GM23338 (cell line): ENCODE measurements around the gene SNCA. TPM values are rescaled to one million over a fixed set of nuclear protein-coding genes. Genes with fewer than 3 reads are reported as not detected.
A peak's percentile ranks its signal among the peaks of the same experiment; 100 is the strongest.

Experiments used
- ATAC-seq: fragments of 200-7000 bp; cut with Tn5 transposase; 3 replicates; pipeline ENCODE4 v1.9.1; 2020
- DNase-seq: peaks from one replicate; pipeline ENCODE4 v3.0.0-alpha.2; 2015; ENCODE audit warnings: low spot score
- H2AFZ ChIP-seq: fragments of 200-600 bp; sonication (generic); 2 replicates; pipeline ENCODE4 v1.8.0; 2016; ENCODE audit warnings: antibody characterized with exemption, mild to moderate bottlenecking, moderate library complexity
- H3F3A ChIP-seq: fragments of 200-600 bp; sonication (generic); replicated peaks from 2 replicates; pipeline ENCODE4 v1.8.0; 2017; ENCODE audit warnings: antibody characterized with exemption, mixed run types, low read depth
- H3K27ac ChIP-seq: fragments of 200-600 bp; sonication (generic); 2 replicates; pipeline ENCODE4 v1.6.1; 2016; ENCODE audit warnings: low read depth
- H3K27me3 ChIP-seq: fragments of 200-600 bp; sonication (generic); 2 replicates; pipeline ENCODE4 v1.8.0; 2016; ENCODE audit warnings: mild to moderate bottlenecking, mixed run types, moderate library complexity; ENCODE audit not compliant: insufficient read depth
- H3K36me3 ChIP-seq: fragments of 200-600 bp; sonication (generic); 2 replicates; pipeline ENCODE4 v1.8.0; 2016; ENCODE audit warnings: mild to moderate bottlenecking; ENCODE audit not compliant: insufficient read depth
- H3K4me1 ChIP-seq: fragments of 200-600 bp; sonication (generic); 2 replicates; pipeline ENCODE4 v1.8.0; 2016; ENCODE audit warnings: mild to moderate bottlenecking, moderate library complexity; ENCODE audit not compliant: insufficient read depth
- H3K4me2 ChIP-seq: fragments of 200-600 bp; sonication (generic); 2 replicates; pipeline ENCODE4 v1.7.1; 2017; ENCODE audit warnings: mixed run types
- H3K4me3 ChIP-seq: fragments of 200-600 bp; sonication (generic); 2 replicates; pipeline ENCODE4 v1.6.1; 2016; ENCODE audit warnings: mixed run types
- H3K79me2 ChIP-seq: fragments of 200-600 bp; sonication (generic); replicated peaks from 2 replicates; pipeline ENCODE4 v1.8.0; 2017; ENCODE audit warnings: mild to moderate bottlenecking; ENCODE audit not compliant: insufficient read depth
- H3K9me2 ChIP-seq: fragments of 200-600 bp; sonication (generic); 2 replicates; pipeline ENCODE4 v1.8.0; 2017; ENCODE audit not compliant: insufficient read depth
- H4K20me1 ChIP-seq: fragments of 200-600 bp; sonication (generic); replicated peaks from 2 replicates; pipeline ENCODE4 v1.8.0; 2017; ENCODE audit warnings: mild to moderate bottlenecking; ENCODE audit not compliant: insufficient read depth
- H3K27ac Mint-ChIP-seq: 2 replicates; pipeline ENCODE4 v1.8.0; 2020; ENCODE audit warnings: inconsistent platforms, mild to moderate bottlenecking, moderate library complexity, mixed read lengths
- H3K27me3 Mint-ChIP-seq: 3 replicates; pipeline ENCODE4 v1.8.0; 2022; ENCODE audit warnings: low read depth, mild to moderate bottlenecking, moderate library complexity, mixed read lengths, inconsistent platforms; ENCODE audit not compliant: insufficient read depth, poor library complexity
- H3K36me3 Mint-ChIP-seq: 3 replicates; pipeline ENCODE4 v1.8.0; 2021; ENCODE audit warnings: low read depth, mild to moderate bottlenecking, inconsistent platforms, moderate library complexity, mixed read lengths
- H3K4me1 Mint-ChIP-seq: 3 replicates; pipeline ENCODE4 v1.8.0; 2020; ENCODE audit warnings: mild to moderate bottlenecking, inconsistent platforms, mixed read lengths
- H3K4me3 Mint-ChIP-seq: 3 replicates; pipeline ENCODE4 v1.8.0; 2021; ENCODE audit warnings: moderate library complexity, mild to moderate bottlenecking, inconsistent platforms, mixed read lengths
- H3K9me3 Mint-ChIP-seq: 3 replicates; pipeline ENCODE4 v1.8.0; 2020; ENCODE audit warnings: moderate library complexity, mild to moderate bottlenecking, inconsistent platforms, mixed read lengths
- CREB1 ChIP-seq: fragments of 250-450 bp; sonication (Bioruptor Pico); IDR thresholded peaks from 2 replicates; pipeline ENCODE4 v1.5.0; 2020; ENCODE audit warnings: low read depth, mild to moderate bottlenecking, moderate library complexity
- CTCF ChIP-seq, 2 experiments: fragments of 200-600 bp in 1 of 2; sonication (generic) in 1 of 2; conservative IDR thresholded peaks; 2 replicates each; pipeline versions ENCODE4 v1.5.1 to v1.6.1; 2016 to 2017; ENCODE audit warnings: antibody characterized with exemption in 2 of 2, low read depth in 2 of 2, mild to moderate bottlenecking in 2 of 2, moderate library complexity in 1 of 2
- ETS1 ChIP-seq: IDR thresholded peaks from 2 replicates; pipeline ENCODE4 v1.6.1; 2016; ENCODE audit warnings: antibody characterized with exemption
- EZH2 ChIP-seq: fragments of 200-600 bp; sonication (generic); IDR thresholded peaks from one replicate; pipeline ENCODE4 v1.8.0; 2017; ENCODE audit warnings: antibody characterized with exemption, mild to moderate bottlenecking, low read depth; ENCODE audit not compliant: unreplicated experiment
- EZH2phosphoT487 ChIP-seq: fragments of 200-600 bp; sonication (generic); IDR thresholded peaks from one replicate; pipeline ENCODE4 v1.8.1; 2018; ENCODE audit warnings: antibody characterized with exemption; ENCODE audit not compliant: unreplicated experiment
- JUNB ChIP-seq: IDR thresholded peaks from one replicate; pipeline ENCODE4 v1.6.1; 2016; ENCODE audit warnings: antibody characterized with exemption; ENCODE audit not compliant: unreplicated experiment
- NANOG ChIP-seq: IDR thresholded peaks from 2 replicates; pipeline ENCODE4 v1.6.1; 2016; ENCODE audit warnings: antibody characterized with exemption, borderline replicate concordance
- POLR2AphosphoS5 ChIP-seq: IDR thresholded peaks from 2 replicates; pipeline ENCODE4 v1.6.1; 2016; ENCODE audit warnings: antibody characterized with exemption, low read depth
- REST ChIP-seq: IDR thresholded peaks from one replicate; pipeline ENCODE4 v1.6.1; 2018; ENCODE audit warnings: antibody characterized with exemption; ENCODE audit not compliant: unreplicated experiment
- STAT1 ChIP-seq: IDR thresholded peaks from one replicate; pipeline ENCODE4 v1.6.1; 2016; ENCODE audit warnings: antibody characterized with exemption; ENCODE audit not compliant: unreplicated experiment
- ZNF114 ChIP-seq: fragments of 250-450 bp; sonication (Bioruptor Pico); IDR thresholded peaks from 2 replicates; pipeline ENCODE4 v1.5.0; 2020; ENCODE audit warnings: mild to moderate bottlenecking, moderate library complexity
- ZNF331 ChIP-seq: fragments of 250-450 bp; sonication (Bioruptor Pico); IDR thresholded peaks from 2 replicates; pipeline ENCODE4 v1.5.0; 2020; ENCODE audit warnings: low read depth, mild to moderate bottlenecking, moderate library complexity
- ZNF462 ChIP-seq: fragments of 250-450 bp; sonication (Bioruptor Pico); IDR thresholded peaks from 2 replicates; pipeline ENCODE4 v1.5.0; 2020; ENCODE audit warnings: mild to moderate bottlenecking, moderate library complexity
- polyA plus RNA-seq: library from polyadenylated mRNA; unstranded; fragments of >200 nt; fragmentation: Nextera tagmentation; extraction: Ambion mirVana; gene quantifications from 2 replicates; pipeline ENCODE4 v1.2.1, GENCODE V29; 2016
- total RNA-seq: library from RNA; depleted of rRNA; stranded (reverse); fragments of >200 nt; shearing (Covaris generic); gene quantifications from 2 replicates; pipeline ENCODE4 v1.2.3, GENCODE V29; 2014

The SNCA gene
- total and polyA plus RNA-seq, 2 experiments from 2014 or later = 15.6 to 31.1 TPM

- Mint-ChIP-seq H3K9me3 (no peaks in the 10 kb centered on the region), H3K27ac (no peak overlapping the region), H3K4me3 (no peak overlapping the region), H3K36me3 (no peaks in the 10 kb centered on the region), H3K27me3 (no peaks in the 10 kb centered on the region), H3K4me1 (no peaks in the 10 kb centered on the region)
- DNase-seq = no peak
- H3F3A ChIP-seq = no peaks in the 10 kb centered on the region
- H3K79me2 ChIP-seq = no peaks in the 10 kb centered on the region
- no peak overlapping the region for H3K4me2 ChIP-seq
- no peaks in the 10 kb centered on the region for H3K4me1 ChIP-seq
- no peaks in the 10 kb centered on the region for H4K20me1 ChIP-seq
- no peaks in the 10 kb centered on the region for H3K36me3 ChIP-seq
- H2AFZ ChIP-seq = no peak overlapping the region
- H3K27me3 ChIP-seq = no peaks in the 10 kb centered on the region
- H3K4me3 ChIP-seq = no peak overlapping the region
- H3K27ac ChIP-seq = 0 out of 2 replicates have a peak overlapping the region, but pooled peaks have one; percentile 2
- 0 out of 3 replicates have a peak, but pooled peaks have one; percentile 25 for ATAC-seq
- no peak for TF ChIP-seq EZH2
- no peak for TF ChIP-seq POLR2AphosphoS5
- no peak for TF ChIP-seq ZNF114
- TF ChIP-seq ZNF462 (CRISPR knock-in tag) = no peak
- no peak for TF ChIP-seq ETS1
- TF ChIP-seq STAT1 = no peak
- no peak for TF ChIP-seq CTCF (conservative IDR thresholded peaks at IDR 0.05; ENCODE audit: low read depth in 2 of 2)
- no peak for TF ChIP-seq CREB1 (CRISPR knock-in tag)
- no peak for TF ChIP-seq ZNF331 (CRISPR knock-in tag)
- TF ChIP-seq NANOG = no peak
- TF ChIP-seq JUNB = no peak
- no peak for TF ChIP-seq EZH2phosphoT487
- TF ChIP-seq REST = no peak
- H3K9me2 ChIP-seq = no peaks in the 10 kb centered on the region
Observed at GRCh38 chr4:89800527-89801103, 36.3 kb downstream of the SNCA start.
